MCF 10A (cell line): ENCODE measurements around the gene CHN1. TPM values are rescaled to one million over a fixed set of nuclear protein-coding genes. Genes with fewer than 3 reads are reported as not detected.

Experiments used
- BruUV-seq: library from RNA; stranded (reverse); fragments of 400-500 nt; replicated peaks from 2 replicates; lab custom pipeline; 2021; lab: Mats Ljungman, UMichigan
- CTCF ChIA-PET: fragments of 300-600 bp; sonication (Branson Sonifier 250); formaldehyde crosslinking; extraction: SDS; loops from one replicate; lab custom pipeline; 2021; ENCODE audit warnings: antibody characterized with exemption, inconsistent platforms; lab: Yijun Ruan, JAX
- POLR2A ChIA-PET: fragments of 300-600, 350-650 bp; sonication (Branson Sonifier 250); formaldehyde crosslinking; extraction: SDS; loops from one replicate; lab custom pipeline; 2020; ENCODE audit warnings: antibody characterized with exemption, inconsistent platforms; lab: Yijun Ruan, JAX
- DNase-seq: peaks from one replicate; pipeline ENCODE4 v3.0.0-alpha.2; 2018; ENCODE audit not compliant: unreplicated experiment
- H3K27ac Mint-ChIP-seq: one replicate; pipeline ENCODE4 v1.8.0; 2022; ENCODE audit warnings: mild to moderate bottlenecking, low read depth, mixed read lengths; ENCODE audit not compliant: unreplicated experiment
- H3K27me3 Mint-ChIP-seq: one replicate; pipeline ENCODE4 v1.8.0; 2022; ENCODE audit warnings: mixed read lengths; ENCODE audit not compliant: insufficient read depth, unreplicated experiment
- H3K36me3 Mint-ChIP-seq: one replicate; pipeline ENCODE4 v1.8.0; 2022; ENCODE audit warnings: mild to moderate bottlenecking, moderate library complexity, mixed read lengths; ENCODE audit not compliant: insufficient read depth, unreplicated experiment
- H3K4me1 Mint-ChIP-seq: one replicate; pipeline ENCODE4 v1.8.0; 2022; ENCODE audit warnings: mixed read lengths; ENCODE audit not compliant: insufficient read depth, unreplicated experiment
- H3K4me3 Mint-ChIP-seq: one replicate; pipeline ENCODE4 v1.8.0; 2022; ENCODE audit warnings: mild to moderate bottlenecking, moderate library complexity, mixed read lengths; ENCODE audit not compliant: unreplicated experiment
- H3K9me3 Mint-ChIP-seq: one replicate; pipeline ENCODE4 v1.8.0; 2022; ENCODE audit warnings: mixed read lengths; ENCODE audit not compliant: unreplicated experiment
- CTCF ChIP-seq: fragments of 200-600 bp; IDR thresholded peaks from one replicate; pipeline ENCODE4 v1.8.0; 2022; ENCODE audit warnings: antibody characterized with exemption, mild to moderate bottlenecking; ENCODE audit not compliant: unreplicated experiment
- intact Hi-C: fragments of 100-400 bp; cut with micrococcal nuclease; formaldehyde crosslinking; loops from 2 replicates; pipeline ENCODE4 v1.14.1; 2022
- total RNA-seq: library from RNA; stranded (reverse); gene quantifications from 2 replicates; pipeline ENCODE4 v1.2.3, GENCODE V29; 2022

Gene CHN1
- total RNA-seq, 1 experiment from 2014 or later, result 6.0 TPM

- H3K4me1 Mint-ChIP-seq, result no peaks in the 10 kb centered on the region
Measured at GRCh38 chr2:174768557-174768956, 236.6 kb downstream of the CHN1 start.

GRCh38 chr2:174766271-174766670 is 238.9 kb downstream of the CHN1 start:
- TF ChIP-seq CTCF, result no peak
- no TSS peak for BruUV-seq

More at GRCh38 chr2:174768557-174768956, 236.6 kb downstream of the CHN1 start:
- no peak for DNase-seq
- no peak for TF ChIP-seq CTCF
- BruUV-seq, result no TSS peak
- H3K36me3 Mint-ChIP-seq, result no peaks in the 10 kb centered on the region
- intact Hi-C loops, result no loop called here
- H3K27ac Mint-ChIP-seq, result peak overlapping the region; percentile 11
- no peak overlapping the region for H3K4me3 Mint-ChIP-seq
- no peaks in the 10 kb centered on the region for H3K27me3 Mint-ChIP-seq
- POLR2A ChIA-PET, result no interaction called here
- no peaks in the 10 kb centered on the region for H3K9me3 Mint-ChIP-seq
- CTCF ChIA-PET, result interaction anchor here (0.7 to 9.2 kb wide), 4 partner anchors 74 to 223 kb away, joined by 3 to 259 read pairs (median 49); no protein-coding TSS in a partner anchor

GRCh38 chr2:174765576-174765975 is 239.6 kb downstream of the CHN1 start:
- H3K9me3 Mint-ChIP-seq, result no peaks in the 10 kb centered on the region

More at GRCh38 chr2:174766271-174766670, 238.9 kb downstream of the CHN1 start:
- DNase-seq, result no peak
- no peaks in the 10 kb centered on the region for H3K4me1 Mint-ChIP-seq
- CTCF ChIA-PET, result interaction anchor here (0.6 to 4.7 kb wide), 4 partner anchors 9 to 219 kb away, joined by 3 to 27 read pairs (median 3); no protein-coding TSS in a partner anchor
- intact Hi-C loops, result no loop called here
- H3K4me3 Mint-ChIP-seq, result no peak overlapping the region
- H3K36me3 Mint-ChIP-seq, result no peaks in the 10 kb centered on the region
- H3K9me3 Mint-ChIP-seq, result no peaks in the 10 kb centered on the region
- H3K27ac Mint-ChIP-seq, result no peak overlapping the region
- POLR2A ChIA-PET, result no interaction called here
- no peaks in the 10 kb centered on the region for H3K27me3 Mint-ChIP-seq

More at GRCh38 chr2:174765576-174765975, 239.6 kb downstream of the CHN1 start:
- no peak overlapping the region for H3K4me3 Mint-ChIP-seq
- intact Hi-C loops, result no loop called here
- TF ChIP-seq CTCF, result no peak
- no peaks in the 10 kb centered on the region for H3K36me3 Mint-ChIP-seq
- ChIA-PET CTCF (interaction anchor here (0.6 to 4.7 kb wide), 6 partner anchors 10 to 329 kb away, joined by 3 to 27 read pairs (median 3); no protein-coding TSS in a partner anchor), POLR2A (no interaction called here)
- H3K27ac Mint-ChIP-seq, result no peak overlapping the region
- no TSS peak for BruUV-seq
- no peak for DNase-seq
- H3K4me1 Mint-ChIP-seq, result no peaks in the 10 kb centered on the region
- no peaks in the 10 kb centered on the region for H3K27me3 Mint-ChIP-seq
